Embryonic facial prominence (tissue), 1 donor: ENCODE results near the gene VWA5B2.

Source experiments
- DNase-seq: peaks from one replicate; pipeline ENCODE4 v3.0.0-alpha.2; 2016; ENCODE audit errors: extremely low spot score

VWA5B2 gene

GRCh38 chr3:184229394-184230080 lies at the start of gene VWA5B2:
Gene VWA5B2, plus strand, starts transcription at chr3:184229585. Its CDS starts 944 bp downstream, at chr3:184230529.
- no peak for DNase-seq

- no peak for DNase-seq
Measured at GRCh38 chr3:184180165-184180564, 49.2 kb upstream of the VWA5B2 start.

GRCh38 chr3:184181596-184181995 lies 47.8 kb upstream of the VWA5B2 start:
- no peak for DNase-seq

GRCh38 chr3:184183679-184184078 lies 45.7 kb upstream of the VWA5B2 start:
- no peak for DNase-seq

- no peak for DNase-seq
Measured at GRCh38 chr3:184184546-184185230, 44.7 kb upstream of the VWA5B2 start.

- DNase-seq, result peak; percentile 97
Measured at GRCh38 chr3:184185461-184186183, 43.8 kb upstream of the VWA5B2 start.

GRCh38 chr3:184186184-184186901 lies 43.0 kb upstream of the VWA5B2 start, which contains the start of gene ABCF3:
Gene ABCF3, plus strand, starts transcription at chr3:184186199. Its CDS starts 9 bp downstream, at chr3:184186208.
- no peak for DNase-seq

GRCh38 chr3:184186902-184187207 lies 42.5 kb upstream of the VWA5B2 start:
- DNase-seq, result no peak

GRCh38 chr3:184188080-184188479 lies 41.3 kb upstream of the VWA5B2 start:
- no peak for DNase-seq

- no peak for DNase-seq
Measured at GRCh38 chr3:184189421-184189820, 40.0 kb upstream of the VWA5B2 start.

GRCh38 chr3:184192889-184193288 lies 36.5 kb upstream of the VWA5B2 start:
- no peak for DNase-seq

GRCh38 chr3:184193991-184194539 lies 35.3 kb upstream of the VWA5B2 start:
- DNase-seq, result no peak

- DNase-seq, result no peak
Measured at GRCh38 chr3:184196536-184196935, 32.8 kb upstream of the VWA5B2 start.

- DNase-seq, result no peak
Measured at GRCh38 chr3:184198509-184198908, 30.9 kb upstream of the VWA5B2 start.

GRCh38 chr3:184200825-184201224 lies 28.6 kb upstream of the VWA5B2 start:
- no peak for DNase-seq

- DNase-seq, result no peak
Measured at GRCh38 chr3:184203526-184203925, 25.9 kb upstream of the VWA5B2 start.

- no peak for DNase-seq
Measured at GRCh38 chr3:184209146-184209923, 20.1 kb upstream of the VWA5B2 start.

GRCh38 chr3:184211297-184211696 lies 18.1 kb upstream of the VWA5B2 start:
- no peak for DNase-seq

- DNase-seq, result no peak
Measured at GRCh38 chr3:184211718-184212117, 17.7 kb upstream of the VWA5B2 start.

GRCh38 chr3:184218814-184219213 lies 10.6 kb upstream of the VWA5B2 start:
- no peak for DNase-seq

- no peak for DNase-seq
Measured at GRCh38 chr3:184222521-184222920, 6.9 kb upstream of the VWA5B2 start.
